H4 (cell line): ENCODE data around the gene HK1. TPM values are rescaled to one million over a fixed set of nuclear protein-coding genes. Genes with fewer than 3 reads are reported as not detected.
"Not testable (repeated sequence)": the region's sequence is repeated elsewhere in the genome, so short reads cannot be mapped to it uniquely, and the experiment has no call there.

Experiments used
- DNase-seq: peaks from one replicate; pipeline ENCODE4 v3.0.0-alpha.2; 2015; ENCODE audit warnings: low spot score
- total RNA-seq: library from RNA; depleted of rRNA; stranded (reverse); fragments of >200 nt; shearing (Covaris generic); gene quantifications from 2 replicates; pipeline ENCODE4 v1.2.3, GENCODE V29; 2014

The HK1 gene
- total RNA-seq, 1 experiment from 2014 or later: 32.1 TPM

DNA sequence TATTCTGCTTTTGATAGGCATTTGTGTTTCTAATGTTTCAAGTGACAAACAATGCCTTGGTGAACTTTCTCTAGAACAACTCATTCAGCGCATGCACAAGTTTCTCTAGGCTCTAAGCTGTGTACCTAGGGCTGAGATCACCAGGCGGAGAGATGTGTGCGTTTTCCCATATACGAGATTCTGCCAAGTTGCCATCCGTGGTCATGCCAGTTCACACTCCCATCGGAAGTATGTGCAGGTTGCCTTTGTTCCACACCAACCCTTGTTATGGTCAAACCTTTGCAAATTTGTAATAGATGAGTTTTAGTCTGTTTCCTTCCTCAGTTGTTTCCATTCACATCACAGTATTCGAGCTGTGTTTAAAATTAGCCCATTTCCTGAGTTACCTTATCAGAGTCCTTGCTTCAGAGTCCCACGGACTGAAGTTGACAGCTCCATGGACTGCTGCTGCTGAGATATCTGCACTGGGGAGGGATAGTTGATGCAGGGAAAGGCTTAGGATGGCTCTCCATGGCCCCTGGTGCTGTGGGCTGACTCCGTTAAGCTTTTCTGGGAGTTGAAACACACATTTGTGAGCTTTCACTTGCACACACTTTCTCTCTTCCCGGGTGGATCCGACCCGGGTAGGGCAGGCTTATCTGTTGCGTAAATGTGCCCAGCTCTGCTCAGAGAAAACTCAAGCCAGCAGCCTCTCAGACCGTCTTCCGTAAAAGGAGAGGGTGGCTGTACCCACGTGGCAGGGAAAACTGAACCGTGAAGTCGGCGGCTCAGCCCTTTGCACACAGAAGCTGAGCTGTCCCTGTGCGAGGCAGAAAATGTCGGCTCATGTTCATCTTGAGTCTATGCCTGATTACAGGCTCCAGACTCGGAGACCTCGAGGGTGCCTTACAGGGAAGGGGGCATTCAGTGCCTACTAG lies 49.4 kb downstream of the HK1 start:
- peak; percentile 40 for DNase-seq

- DNase-seq: no peak
These were observed 50.1 kb downstream of the HK1 start for GRCh38 chr10:69328380-69328735.

GRCh38 chr10:69328888-69329287 lies 50.6 kb downstream of the HK1 start:
- not testable (repeated sequence) for DNase-seq

DNA sequence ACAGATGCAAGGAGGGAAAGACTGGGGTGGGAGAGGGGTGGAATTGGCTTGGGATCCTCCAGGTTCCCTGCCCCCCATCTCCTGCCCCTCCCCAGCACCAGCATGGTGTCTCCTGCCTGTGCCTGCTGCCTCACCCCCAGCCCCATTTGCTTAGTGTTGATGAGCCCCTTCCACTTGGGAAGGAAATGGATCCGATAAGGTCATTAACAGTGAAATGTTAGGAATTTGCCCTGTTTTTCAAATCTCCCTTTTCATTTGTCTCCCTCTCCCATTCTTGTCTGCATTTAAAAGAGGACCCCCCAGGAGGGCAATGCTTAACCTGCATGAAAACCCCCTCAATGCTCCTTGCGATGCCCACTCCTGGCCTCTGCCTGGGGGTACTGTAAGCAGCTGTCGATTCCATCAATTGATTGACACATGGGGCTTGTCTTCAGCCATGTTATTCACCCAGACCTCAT lies 51.5 kb downstream of the HK1 start:
- no peak for DNase-seq

DNA sequence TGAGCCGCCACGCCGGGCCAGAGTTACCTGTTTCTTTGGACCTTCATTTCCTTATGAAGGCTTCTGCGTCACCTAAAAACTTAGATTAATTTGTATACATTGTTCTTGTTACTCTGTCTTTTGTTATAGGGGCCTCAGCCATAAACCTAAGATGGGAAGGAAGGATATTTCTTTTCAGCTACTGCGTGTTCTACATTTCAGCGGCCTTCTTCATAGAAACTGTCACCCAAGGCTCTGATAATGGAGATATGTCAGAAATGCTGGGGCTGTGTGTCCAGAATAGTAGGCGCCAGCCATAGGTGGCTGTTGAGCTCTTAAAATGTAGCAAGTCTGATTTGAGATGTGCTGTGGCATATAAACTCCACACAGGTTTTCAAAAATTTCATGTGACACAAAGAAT lies 52.9 kb downstream of the HK1 start:
- no peak for DNase-seq

DNA sequence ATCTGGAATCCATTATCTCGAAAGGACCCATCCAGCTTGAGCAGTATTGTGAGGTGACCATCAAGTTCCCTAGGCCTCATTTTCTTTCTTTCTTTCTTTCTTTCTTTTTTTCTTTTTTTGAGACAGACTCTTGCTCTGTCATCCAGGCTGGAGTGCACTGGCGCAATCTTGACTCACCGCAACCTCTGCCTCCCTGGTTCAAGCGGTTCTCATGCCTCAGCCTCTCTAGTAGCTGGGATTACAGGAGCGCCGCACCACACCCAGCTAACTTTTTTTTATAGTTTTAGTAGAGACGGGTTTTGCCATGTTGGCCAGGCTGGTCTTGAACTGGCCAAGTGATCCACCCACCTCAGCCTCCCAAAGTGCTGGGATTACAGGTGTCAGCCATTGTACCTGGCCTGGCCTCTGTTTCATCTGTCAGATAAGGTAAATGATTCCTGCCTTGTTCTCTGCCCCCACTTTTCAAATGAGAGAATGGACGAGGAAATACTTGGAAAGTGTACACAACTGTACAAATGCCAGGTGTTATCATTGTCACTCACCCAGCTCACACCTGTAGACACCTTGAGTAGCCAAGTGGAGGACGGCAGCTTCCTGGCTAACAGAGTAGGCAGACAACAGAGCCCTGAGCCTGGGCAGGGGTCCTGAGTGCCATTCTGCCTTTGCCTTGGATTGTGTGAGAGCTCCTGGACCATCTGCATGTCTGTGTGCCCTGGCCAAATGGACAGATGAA lies 54.1 kb downstream of the HK1 start:
- DNase-seq: no peak

DNA sequence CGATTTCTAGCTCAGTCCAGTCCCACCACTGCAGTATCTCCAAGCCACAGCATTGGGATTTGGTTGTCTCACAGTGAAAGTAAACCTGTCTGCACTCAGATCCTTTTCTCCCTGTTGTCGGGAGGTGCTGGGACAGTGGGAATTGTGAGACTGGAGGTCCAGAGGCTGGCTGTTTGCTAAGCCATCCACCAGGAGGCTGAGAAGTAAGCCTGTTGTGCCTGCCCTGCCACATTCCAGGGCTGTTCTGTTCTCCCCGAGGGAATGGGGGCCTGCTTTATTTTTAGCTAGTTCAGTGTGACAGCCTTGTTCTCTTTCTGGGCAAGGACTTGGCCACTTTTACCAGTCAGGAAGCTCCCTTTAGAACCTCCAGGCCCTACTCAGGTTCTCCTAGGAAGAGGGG lies 54.9 kb downstream of the HK1 start:
- DNase-seq: no peak

DNA sequence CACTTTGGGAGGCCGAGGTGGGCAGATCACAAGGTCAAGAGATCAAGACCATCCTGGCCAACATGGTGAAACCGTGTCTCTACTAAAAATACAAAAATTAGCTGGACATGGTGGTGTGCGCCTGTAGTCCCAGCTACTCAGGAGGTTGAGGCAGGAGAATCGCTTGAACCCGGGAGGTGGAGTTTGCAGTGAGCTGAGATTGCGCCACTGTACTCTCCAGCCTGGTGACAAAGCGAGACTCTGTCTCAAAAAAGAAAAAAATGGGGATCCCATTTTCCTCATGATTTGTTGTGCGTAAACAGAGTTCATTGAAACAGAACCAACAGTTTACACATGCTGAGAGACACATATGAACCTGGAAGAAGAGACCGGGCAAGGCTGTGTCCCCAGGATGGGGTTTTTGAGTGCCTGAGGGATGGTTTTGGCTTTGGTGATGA lies 55.6 kb downstream of the HK1 start:
- DNase-seq: not testable (repeated sequence)

GRCh38 chr10:69334302-69335062 lies 56.2 kb downstream of the HK1 start:
- no peak for DNase-seq

DNA sequence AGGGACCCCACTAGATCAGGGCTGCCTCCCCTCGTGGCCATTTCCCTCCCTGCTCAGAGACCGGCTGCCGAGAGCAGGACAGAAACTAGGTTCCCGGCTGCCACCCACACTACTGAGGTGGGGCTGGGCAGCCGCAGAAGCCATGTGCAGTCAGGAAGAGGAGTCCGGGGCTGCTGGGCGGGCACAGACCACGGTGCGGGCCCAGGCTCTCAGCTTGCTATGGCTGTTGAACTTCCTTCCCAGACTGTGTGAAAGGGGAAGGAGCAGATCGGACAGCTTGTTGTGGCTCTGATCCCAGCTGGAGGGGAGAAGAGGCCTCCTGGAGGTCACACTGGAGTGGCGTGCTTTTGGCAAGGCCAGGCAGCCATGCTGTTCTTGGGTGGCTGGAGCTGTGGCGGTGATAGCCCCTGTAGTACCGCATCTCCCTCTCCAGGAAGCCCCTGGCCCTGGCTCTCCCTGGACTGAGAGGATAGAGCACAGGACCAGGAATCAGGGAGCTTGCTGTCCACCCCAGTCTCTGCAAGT lies 56.8 kb downstream of the HK1 start:
- DNase-seq: no peak

DNA sequence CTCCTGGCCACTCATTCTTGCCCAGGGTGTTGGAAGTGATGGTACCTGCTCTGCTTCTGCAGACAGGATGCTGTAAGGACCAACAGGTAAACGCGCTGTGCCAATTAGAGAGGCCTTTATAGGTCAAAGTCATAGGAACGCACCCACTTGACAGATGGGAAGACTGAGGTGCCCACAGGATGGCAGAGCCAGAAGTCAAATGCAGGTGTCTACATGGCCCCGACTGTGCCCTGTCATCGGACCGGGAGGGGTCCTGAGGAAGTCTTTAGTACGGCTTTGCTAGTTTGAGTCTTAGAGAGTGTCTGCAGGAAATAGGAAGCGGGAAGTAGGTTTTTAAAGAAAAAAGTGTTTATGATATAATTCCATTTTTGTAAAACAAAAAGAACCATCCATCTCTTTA lies 57.3 kb downstream of the HK1 start:
- no peak for DNase-seq

GRCh38 chr10:69336952-69337295 lies 58.6 kb downstream of the HK1 start:
- no peak for DNase-seq

- no peak for DNase-seq
These were observed 59.2 kb downstream of the HK1 start for GRCh38 chr10:69337296-69338132.

- DNase-seq: no peak
These were observed 59.8 kb downstream of the HK1 start for GRCh38 chr10:69338133-69338456.

GRCh38 chr10:69338547-69339450 lies 60.5 kb downstream of the HK1 start:
- no peak for DNase-seq

DNA sequence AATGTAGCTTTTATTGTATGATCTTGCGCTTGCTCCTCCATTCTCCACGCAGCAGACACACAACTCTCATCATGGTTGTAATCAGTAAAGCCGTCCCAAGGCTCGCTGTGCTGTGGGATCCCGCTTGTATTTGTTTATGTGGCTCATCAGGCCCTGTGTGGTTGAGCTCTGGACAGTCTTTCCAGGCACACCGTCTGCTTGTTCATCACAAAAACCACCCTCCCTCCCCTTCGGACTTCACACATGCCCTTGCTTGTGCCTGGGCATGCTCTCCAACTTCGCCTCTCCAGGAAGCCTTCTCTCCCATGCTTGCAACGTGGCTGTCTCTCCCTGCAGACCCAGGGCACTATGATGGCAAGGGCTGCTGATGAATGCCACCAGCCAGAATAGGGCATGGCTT lies 62.4 kb downstream of the HK1 start:
- DNase-seq: no peak

DNA sequence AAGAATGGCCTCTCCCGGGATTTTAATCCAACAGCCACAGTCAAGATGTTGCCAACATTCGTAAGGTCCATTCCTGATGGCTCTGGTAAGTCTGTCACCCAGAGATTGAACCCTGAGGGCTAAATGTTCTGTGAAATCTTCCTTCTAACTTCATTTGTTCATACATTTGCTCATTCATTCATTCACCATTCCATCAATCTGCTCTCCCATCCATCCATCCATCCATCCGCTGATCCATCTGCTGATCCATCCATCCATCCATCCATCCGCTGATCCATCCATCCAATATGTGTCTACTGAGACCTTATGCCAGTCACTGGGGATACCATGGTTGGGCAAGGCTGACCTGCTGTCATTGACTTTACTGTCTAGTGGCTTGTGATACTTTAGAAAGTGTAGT lies 65.6 kb downstream of the HK1 start:
- DNase-seq: no peak

GRCh38 chr10:69344591-69345252 lies 66.4 kb downstream of the HK1 start:
- no peak for DNase-seq

- no peak for DNase-seq
These were observed 67.1 kb downstream of the HK1 start for GRCh38 chr10:69345402-69345801.
